Measurements from ENCODE around the gene PANX2. TPM values are rescaled to one million over a fixed set of nuclear protein-coding genes. Genes with fewer than 3 reads are reported as not detected.
"Not testable (repeated sequence)": the region's sequence is repeated elsewhere in the genome, so short reads cannot be mapped to it uniquely, and the experiment has no call there.

The PANX2 gene
- total RNA-seq, 1 donor from 2014 or later: 0.13 TPM

DNA sequence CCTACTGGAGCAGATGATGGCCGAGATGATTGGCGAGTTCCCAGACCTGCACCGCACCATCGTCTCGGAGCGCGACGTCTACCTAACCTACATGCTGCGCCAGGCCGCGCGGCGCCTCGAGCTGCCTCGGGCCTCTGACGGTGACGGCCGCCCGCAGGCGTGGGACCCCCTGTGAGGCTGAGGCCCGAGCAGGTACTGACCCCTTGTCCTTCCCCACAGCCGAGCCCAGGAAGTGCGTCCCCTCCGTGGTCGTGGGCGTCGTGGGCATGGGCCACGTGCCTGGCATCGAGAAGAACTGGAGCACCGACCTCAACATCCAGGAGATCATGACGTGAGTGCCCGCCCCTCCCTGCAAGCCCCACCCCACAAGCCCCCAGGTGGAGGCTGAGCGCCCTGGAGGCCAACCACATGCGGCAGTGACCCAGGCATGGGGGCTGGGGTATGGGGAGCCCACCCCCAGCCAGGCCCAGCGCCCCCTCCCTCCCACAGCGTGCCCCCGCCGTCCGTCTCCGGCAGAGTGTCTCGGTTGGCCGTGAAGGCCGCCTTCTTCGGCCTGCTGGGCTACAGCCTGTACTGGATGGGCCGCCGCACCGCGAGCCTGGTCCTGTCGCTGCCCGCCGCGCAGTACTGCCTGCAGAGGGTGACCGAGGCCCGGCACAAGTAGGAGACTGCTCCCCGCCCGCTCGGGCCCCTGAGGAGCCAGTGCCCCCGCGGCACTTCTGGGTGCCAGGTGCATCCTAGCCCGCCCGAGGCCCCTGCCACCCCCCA, 27.5 kb downstream of the PANX2 start:
- DNase-seq (ENCODE audit: low read depth in 2 of 2): no peak

DNA sequence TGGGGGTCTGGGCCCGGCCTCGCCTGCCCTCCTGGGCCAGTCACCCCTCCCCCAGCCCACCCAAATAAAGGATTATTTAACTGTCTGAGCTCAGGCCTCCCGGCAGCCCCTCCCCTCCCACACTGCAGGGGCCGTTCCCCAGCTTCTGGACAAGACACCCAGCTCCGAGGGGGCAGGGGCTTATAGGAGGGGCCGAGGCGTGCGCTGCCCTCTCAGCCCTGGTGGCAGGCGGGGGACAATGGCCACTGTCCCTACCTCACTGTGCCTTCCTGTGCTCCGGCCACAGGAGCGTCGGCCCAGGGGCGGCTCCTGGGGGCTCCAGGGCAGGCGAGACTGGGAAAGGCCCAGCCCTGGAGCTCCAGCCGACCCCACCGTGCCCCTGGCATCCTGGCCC, 28.1 kb downstream of the PANX2 start:
- DNase-seq (ENCODE audit: low read depth in 2 of 2): no peak

- no peak for DNase-seq (ENCODE audit: low read depth in 2 of 2)
Observed at GRCh38 chr22:50199251-50199721, 28.8 kb downstream of the PANX2 start.

- no peak for DNase-seq (ENCODE audit: low read depth in 2 of 2)
Observed at GRCh38 chr22:50199829-50200460, 29.4 kb downstream of the PANX2 start.

DNA sequence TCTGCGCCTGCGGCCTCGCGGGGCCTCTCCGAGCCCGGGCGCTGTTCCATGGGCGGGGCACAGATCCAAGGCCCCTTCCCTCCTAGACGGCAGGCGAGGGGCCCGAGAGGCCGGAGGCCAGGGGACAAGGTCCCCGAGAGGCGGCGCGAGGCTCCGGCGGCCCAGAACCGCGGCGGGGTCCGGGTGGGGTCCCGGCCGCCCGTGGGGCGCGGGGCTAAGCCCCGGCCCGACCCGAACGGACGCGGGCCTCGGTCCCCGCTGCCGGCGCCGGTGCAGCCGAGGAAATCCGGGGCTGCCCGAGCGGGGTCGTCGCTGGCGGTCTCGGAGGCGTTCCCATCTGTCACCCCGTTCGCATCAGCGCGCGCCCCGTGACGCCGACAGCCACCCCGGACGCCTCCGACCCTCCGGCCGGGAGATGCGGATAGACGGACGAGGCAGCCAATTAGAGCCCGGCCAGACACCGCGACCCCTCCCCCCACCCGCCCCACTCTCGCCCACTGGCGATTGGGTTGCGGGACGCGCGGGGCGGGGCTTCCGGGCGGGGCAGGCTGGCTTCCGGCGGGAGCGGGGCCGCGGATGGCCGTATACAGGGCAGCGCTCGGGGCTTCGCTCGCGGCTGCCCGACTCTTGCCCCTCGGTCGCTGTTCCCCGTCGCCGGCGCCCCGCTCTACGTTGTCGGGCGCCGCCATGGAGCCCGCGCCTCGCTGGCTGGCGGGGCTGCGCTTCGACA, 30.1 kb downstream of the PANX2 start, which contains the start of gene SELENOO:
Gene SELENOO, plus strand, starts transcription at position 551 of the 730 bp plus-strand sequence. Its CDS starts 26 bp downstream, at position 577.
- DNase-seq (ENCODE audit: low read depth in 2 of 2): peak; percentile 47 to 85

GRCh38 chr22:50201191-50202129, 30.9 kb downstream of the PANX2 start:
- peak in 1 of 2 donors; percentile 35 for DNase-seq (ENCODE audit: low read depth in 2 of 2)

GRCh38 chr22:50202130-50202666, 31.7 kb downstream of the PANX2 start:
- DNase-seq (ENCODE audit: low read depth in 2 of 2): no peak

DNA sequence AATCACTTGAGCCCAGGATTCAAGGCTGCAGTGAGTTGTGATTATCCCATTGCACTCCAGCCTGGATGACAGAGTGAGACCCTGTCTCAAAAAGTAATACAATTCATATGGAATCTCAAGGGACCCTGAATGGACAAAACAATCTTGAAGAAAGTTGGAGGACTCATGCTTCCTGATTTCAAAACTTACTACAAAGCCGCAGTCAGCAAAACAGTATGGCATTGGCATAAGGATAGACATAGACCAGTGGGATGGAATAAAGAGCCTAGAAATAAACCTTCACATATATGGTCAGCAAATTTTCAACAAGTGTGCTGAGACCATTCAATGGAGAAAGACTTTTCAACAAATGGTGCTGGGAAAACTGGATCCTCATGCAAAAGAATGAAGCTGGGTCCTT, 32.8 kb downstream of the PANX2 start:
- no peak for DNase-seq (ENCODE audit: low read depth in 2 of 2)

GRCh38 chr22:50204571-50204970, 34.0 kb downstream of the PANX2 start:
- DNase-seq (ENCODE audit: low read depth in 2 of 2): no peak

GRCh38 chr22:50204998-50205397, 34.5 kb downstream of the PANX2 start:
- not testable (repeated sequence) for DNase-seq (ENCODE audit: low read depth in 2 of 2)

DNA sequence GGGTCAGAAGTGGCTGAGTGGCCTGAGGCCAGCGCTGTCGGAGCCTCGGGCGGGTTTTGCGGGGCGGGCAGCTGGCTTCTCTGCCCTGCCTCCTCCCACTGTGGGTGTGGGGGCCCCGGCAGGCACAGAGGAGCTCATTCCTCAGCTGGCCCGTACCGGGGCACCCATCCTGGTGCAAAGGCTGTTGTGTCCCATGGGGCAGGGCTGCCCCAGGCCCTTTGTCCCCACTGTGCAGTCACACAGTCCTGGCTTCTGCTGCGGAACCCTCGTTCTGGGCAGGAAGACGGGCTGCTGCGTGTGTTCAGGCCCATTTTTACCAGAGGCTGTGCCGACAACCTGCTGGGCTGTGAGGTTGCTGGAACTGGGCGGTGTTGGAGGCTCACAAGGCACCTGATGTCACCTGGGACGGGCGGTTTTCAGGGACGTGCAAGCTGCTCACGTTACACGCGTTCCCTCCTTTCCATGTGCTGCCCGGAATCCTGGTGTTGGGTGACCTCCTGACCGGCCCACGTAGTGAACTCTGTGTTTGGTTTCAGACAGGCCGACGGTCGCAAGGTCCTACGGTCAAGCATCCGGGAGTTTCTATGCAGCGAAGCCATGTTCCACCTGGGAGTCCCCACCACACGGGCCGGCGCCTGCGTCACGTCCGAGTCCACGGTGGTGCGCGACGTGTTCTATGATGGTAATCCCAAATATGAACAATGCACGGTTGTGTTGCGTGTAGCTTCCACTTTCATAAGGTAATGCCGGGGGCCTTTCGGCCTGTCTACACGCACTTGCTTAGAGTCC, 35.4 kb downstream of the PANX2 start:
- no peak for DNase-seq (ENCODE audit: low read depth in 2 of 2)

GRCh38 chr22:50206599-50206998, 36.1 kb downstream of the PANX2 start:
- DNase-seq (ENCODE audit: low read depth in 2 of 2): peak in 1 of 2 donors; percentile 29

GRCh38 chr22:50207383-50208140, 37.0 kb downstream of the PANX2 start:
- DNase-seq (ENCODE audit: low read depth in 2 of 2): peak; percentile 54 to 56

DNA sequence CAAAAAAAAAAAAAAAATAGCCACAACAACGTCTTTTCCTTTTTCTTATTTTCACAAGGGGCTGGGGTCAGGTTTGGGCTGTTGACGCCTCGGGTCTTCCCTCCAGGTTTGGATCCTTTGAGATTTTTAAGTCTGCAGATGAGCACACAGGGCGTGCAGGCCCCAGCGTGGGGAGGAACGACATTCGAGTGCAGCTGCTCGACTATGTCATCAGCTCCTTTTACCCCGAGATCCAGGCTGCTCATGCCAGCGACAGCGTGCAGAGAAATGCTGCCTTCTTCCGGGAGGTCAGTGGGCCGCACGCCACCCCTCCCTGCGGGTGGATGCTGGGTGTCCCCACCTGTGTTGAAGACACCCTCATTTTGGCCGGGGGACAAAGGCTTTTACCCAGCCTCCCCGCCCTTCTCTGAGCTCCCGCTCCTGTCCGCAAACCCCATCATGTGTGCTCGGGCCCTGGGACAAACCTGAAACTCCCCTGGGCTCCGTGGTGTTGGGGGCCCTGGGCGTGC, 38.0 kb downstream of the PANX2 start:
- no peak for DNase-seq (ENCODE audit: low read depth in 2 of 2)

GRCh38 chr22:50208939-50209892, 38.7 kb downstream of the PANX2 start:
- DNase-seq (ENCODE audit: low read depth in 2 of 2): no peak

- peak; percentile 28 to 64 for DNase-seq (ENCODE audit: low read depth in 2 of 2)
Observed at GRCh38 chr22:50209893-50210292, 39.4 kb downstream of the PANX2 start.

- DNase-seq (ENCODE audit: low read depth in 2 of 2): no peak
Observed at GRCh38 chr22:50210378-50211139, 40.0 kb downstream of the PANX2 start.
